H9 (cell line): ENCODE measurements around the gene ODF2. TPM values are rescaled to one million over a fixed set of nuclear protein-coding genes. Genes with fewer than 3 reads are reported as not detected.

Experiments
- DNase-seq: peaks from one replicate; pipeline ENCODE4 v3.0.0-alpha.2; 2017
- H2AFZ ChIP-seq: one replicate; pipeline ENCODE4 v1.6.1; 2013; ENCODE audit warnings: mild to moderate bottlenecking, low read length, control low read depth, moderate library complexity
- H2AK5ac ChIP-seq: 2 replicates; pipeline ENCODE4 v1.6.1; 2013; ENCODE audit warnings: low read length, control low read depth, mixed read lengths; ENCODE audit not compliant: insufficient read length
- H2BK120ac ChIP-seq: one replicate; pipeline ENCODE4 v1.6.1; 2013; ENCODE audit warnings: low read depth, mild to moderate bottlenecking, low read length, control low read depth, inconsistent platforms; ENCODE audit not compliant: poor library complexity, severe bottlenecking
- H2BK12ac ChIP-seq: 2 replicates; pipeline ENCODE4 v1.6.1; 2013; ENCODE audit warnings: low read length, control low read depth, mixed read lengths, low read depth; ENCODE audit not compliant: insufficient read length
- H2BK15ac ChIP-seq: 2 replicates; pipeline ENCODE4 v1.6.1; 2013; ENCODE audit warnings: low read depth, low read length, control low read depth
- H2BK20ac ChIP-seq: one replicate; pipeline ENCODE4 v1.6.1; 2013; ENCODE audit warnings: low read depth, mild to moderate bottlenecking, low read length, control low read depth, inconsistent platforms; ENCODE audit not compliant: poor library complexity, severe bottlenecking
- H2BK5ac ChIP-seq: 2 replicates; pipeline ENCODE4 v1.6.1; 2013; ENCODE audit warnings: low read length, control low read depth, mixed read lengths; ENCODE audit not compliant: insufficient read length
- H3K14ac ChIP-seq: 2 replicates; pipeline ENCODE4 v1.6.1; 2013; ENCODE audit warnings: low read length, control low read depth; ENCODE audit not compliant: insufficient read depth
- H3K18ac ChIP-seq: 2 replicates; pipeline ENCODE4 v1.6.1; 2013; ENCODE audit warnings: low read depth, mild to moderate bottlenecking, mixed read lengths, low read length, control low read depth; ENCODE audit not compliant: insufficient read length
- H3K23ac ChIP-seq: 2 replicates; pipeline ENCODE4 v1.6.1; 2013; ENCODE audit warnings: low read length, control low read depth, mixed read lengths, low read depth; ENCODE audit not compliant: insufficient read length
- H3K23me2 ChIP-seq: 2 replicates; pipeline ENCODE4 v1.6.1; 2013; ENCODE audit warnings: low read depth, mild to moderate bottlenecking, mixed read lengths, low read length, control low read depth; ENCODE audit not compliant: insufficient read length, poor library complexity, severe bottlenecking
- H3K27ac ChIP-seq: 2 replicates; pipeline ENCODE4 v1.5.1; 2013; ENCODE audit warnings: low read length, control low read depth, mixed read lengths, low read depth; ENCODE audit not compliant: insufficient read length
- H3K27me3 ChIP-seq: 2 replicates; pipeline ENCODE4 v1.6.1; 2013; ENCODE audit warnings: low read length, control low read depth, inconsistent platforms; ENCODE audit not compliant: insufficient read depth
- H3K4ac ChIP-seq: 2 replicates; pipeline ENCODE4 v1.6.1; 2013; ENCODE audit warnings: low read depth, mild to moderate bottlenecking, control low read depth, inconsistent platforms, low read length, moderate library complexity
- H3K4me1 ChIP-seq: 2 replicates; pipeline ENCODE4 v1.6.1; 2013; ENCODE audit warnings: low read length, control low read depth, inconsistent platforms; ENCODE audit not compliant: insufficient read depth
- H3K4me2 ChIP-seq: 2 replicates; pipeline ENCODE4 v1.6.1; 2013; ENCODE audit warnings: low read length, control low read depth, mixed read lengths; ENCODE audit not compliant: insufficient read length, insufficient read depth
- H3K56ac ChIP-seq: 2 replicates; pipeline ENCODE4 v1.6.1; 2013; ENCODE audit warnings: low read depth, mild to moderate bottlenecking, mixed read lengths, low read length, control low read depth; ENCODE audit not compliant: insufficient read length
- H3K79me1 ChIP-seq: 2 replicates; pipeline ENCODE4 v1.6.1; 2013; ENCODE audit warnings: low read depth, mild to moderate bottlenecking, moderate library complexity, low read length, control low read depth, inconsistent platforms; ENCODE audit not compliant: insufficient read depth, poor library complexity, severe bottlenecking
- H3K79me2 ChIP-seq: 2 replicates; pipeline ENCODE4 v1.6.1; 2013; ENCODE audit warnings: low read length, control low read depth, inconsistent platforms; ENCODE audit not compliant: insufficient read depth
- H3K9ac ChIP-seq: 2 replicates; pipeline ENCODE4 v1.6.1; 2013; ENCODE audit warnings: low read length, control low read depth, mixed read lengths; ENCODE audit not compliant: insufficient read length; ENCODE audit errors: extremely low read depth
- H3K9me3 ChIP-seq: one replicate; pipeline ENCODE4 v1.6.1; 2013; ENCODE audit warnings: low read depth, low read length, inconsistent platforms; ENCODE audit not compliant: control insufficient read depth
- H3T11ph ChIP-seq: one replicate; pipeline ENCODE4 v1.6.1; 2013; ENCODE audit warnings: mild to moderate bottlenecking, low read length, control low read depth, inconsistent platforms
- H4K20me1 ChIP-seq: one replicate; pipeline ENCODE4 v1.6.1; 2013; ENCODE audit not compliant: control insufficient read depth, insufficient read length, insufficient read depth
- H4K5ac ChIP-seq: 2 replicates; pipeline ENCODE4 v1.6.1; 2013; ENCODE audit warnings: low read depth, mild to moderate bottlenecking, mixed read lengths, low read length, control low read depth; ENCODE audit not compliant: insufficient read length
- H4K8ac ChIP-seq: replicated peaks from 2 replicates; pipeline ENCODE4 v1.6.1; 2013; ENCODE audit warnings: low read length, control low read depth, mixed read lengths, low read depth; ENCODE audit not compliant: insufficient read length
- H4K91ac ChIP-seq: 2 replicates; pipeline ENCODE4 v1.6.1; 2013; ENCODE audit warnings: low read depth, mild to moderate bottlenecking, moderate library complexity, mixed read lengths, low read length, control low read depth; ENCODE audit not compliant: insufficient read length
- H3K27ac Mint-ChIP-seq, 3 experiments: 2 replicates in 2 of 3; 3 replicates in 1 of 3; pipeline ENCODE4 v1.8.0; 2020 to 2021; ENCODE audit warnings: mixed read lengths in 3 of 3, mild to moderate bottlenecking in 1 of 3, moderate library complexity in 1 of 3
- H3K27me3 Mint-ChIP-seq: 2 replicates; pipeline ENCODE4 v1.8.0; 2021; ENCODE audit warnings: low read depth, mild to moderate bottlenecking, moderate library complexity, mixed read lengths
- H3K36me3 Mint-ChIP-seq, 3 experiments: 2 replicates in 2 of 3; 3 replicates in 1 of 3; pipeline ENCODE4 v1.8.0; 2020 to 2021; ENCODE audit warnings: low read depth in 3 of 3, mixed read lengths in 3 of 3; ENCODE audit not compliant: insufficient read depth in 1 of 3
- H3K4me1 Mint-ChIP-seq, 2 experiments: 2 replicates each; pipeline ENCODE4 v1.8.0; 2020; ENCODE audit warnings: mixed read lengths in 2 of 2
- H3K4me3 Mint-ChIP-seq, 2 experiments: 2 replicates in 1 of 2; 3 replicates in 1 of 2; pipeline ENCODE4 v1.8.0; 2020 to 2021; ENCODE audit warnings: mild to moderate bottlenecking in 2 of 2, mixed read lengths in 2 of 2, moderate library complexity in 1 of 2
- H3K9me3 Mint-ChIP-seq, 2 experiments: 2 replicates in 1 of 2; 3 replicates in 1 of 2; pipeline ENCODE4 v1.8.0; 2020; ENCODE audit warnings: mild to moderate bottlenecking in 2 of 2, mixed read lengths in 2 of 2, moderate library complexity in 1 of 2
- CTCF ChIP-seq: fragments of 200-600 bp; sonication (generic); conservative IDR thresholded peaks from 3 replicates; pipeline ENCODE4 v1.8.0; 2021; ENCODE audit warnings: antibody characterized with exemption, mild to moderate bottlenecking
- WGBS: extraction: QIAGEN DNeasy Blood & Tissue Kit; methylation state at CpG from one replicate; pipeline ENCODE4 v1.1.7; 2013; ENCODE audit warnings: missing lambda C conversion rate, low lambda C conversion rate, mixed read lengths; ENCODE audit not compliant: insufficient read length; ENCODE audit errors: extremely low coverage; 5-methylcytosine and 5-hydroxymethylcytosine counted together
- total RNA-seq: library from RNA; stranded (reverse); gene quantifications from 2 replicates; pipeline ENCODE4 v1.2.1, GENCODE V29; 2021

ODF2 gene
- total RNA-seq, 1 experiment from 2014 or later: 16.7 TPM

DNA sequence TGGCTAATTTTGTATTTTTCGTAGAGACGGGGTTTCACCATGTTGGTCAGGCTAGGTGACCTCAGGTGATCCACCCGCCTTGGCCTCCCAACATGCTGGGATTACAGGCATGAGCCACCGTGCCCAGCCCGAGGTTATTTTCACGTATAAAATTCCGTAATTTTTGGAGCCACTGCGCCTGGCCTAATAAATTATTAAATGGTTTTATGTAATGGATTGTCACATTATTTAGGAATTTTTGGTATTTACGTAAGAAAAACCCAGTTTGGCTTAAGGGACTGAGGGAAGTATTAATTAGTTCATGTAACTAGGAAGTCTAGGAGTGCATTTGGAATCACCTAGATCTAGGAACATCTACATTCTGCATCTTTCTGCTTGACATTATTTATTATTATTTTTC is 57.0 kb downstream of the ODF2 start:
- H2BK5ac ChIP-seq: no peak overlapping the region
- H3K27me3 ChIP-seq: no peaks in the 10 kb centered on the region
- Mint-ChIP-seq H3K27me3 (no peaks in the 10 kb centered on the region), H3K4me3 (no peak overlapping the region), H3K36me3 (peaks cover 19 to 52% (median 31%) of the 10 kb centered on the region in 3 experiments; a peak in 6 of 7 replicates), H3K9me3 (no peaks in the 10 kb centered on the region), H3K27ac (no peak overlapping the region), H3K4me1 (no peaks in the 10 kb centered on the region)
- no peak overlapping the region for H3K23ac ChIP-seq
- no peak overlapping the region for H3K9ac ChIP-seq
- no peak overlapping the region for H4K5ac ChIP-seq
- H4K91ac ChIP-seq: no peak overlapping the region
- H3K18ac ChIP-seq: no peak overlapping the region
- no peaks in the 10 kb centered on the region for H3K4me1 ChIP-seq
- H3K4me2 ChIP-seq: no peak overlapping the region
- no peak for DNase-seq
- no peak overlapping the region for H3K14ac ChIP-seq
- H2BK12ac ChIP-seq: no peak overlapping the region
- H3K27ac ChIP-seq: no peak overlapping the region
- H2BK20ac ChIP-seq: no peak overlapping the region
- H3K23me2 ChIP-seq: no peaks in the 10 kb centered on the region
- WGBS: 100% methylated on average over 1 of the region's 9 CpGs
- no peak overlapping the region for H2BK120ac ChIP-seq
- H2BK15ac ChIP-seq: no peak overlapping the region
- no peak overlapping the region for H4K8ac ChIP-seq
- H3K4ac ChIP-seq: no peak overlapping the region
- no peaks in the 10 kb centered on the region for H3K9me3 ChIP-seq
- no peaks in the 10 kb centered on the region for H3K79me2 ChIP-seq
- no peaks in the 10 kb centered on the region for H4K20me1 ChIP-seq
- H3T11ph ChIP-seq: no peak overlapping the region
- no peak overlapping the region for H2AFZ ChIP-seq
- H3K56ac ChIP-seq: no peak overlapping the region
- no peak for TF ChIP-seq CTCF
- no peak overlapping the region for H2AK5ac ChIP-seq
- no peaks in the 10 kb centered on the region for H3K79me1 ChIP-seq
